SK-N-SH treated with all-trans-retinoic acid at 6 μM for 48 hours (cell line): ENCODE data around the gene DCST2.

Experiments used
- ATAC-seq: fragments of 200-7000 bp; cut with Tn5 transposase; 3 replicates; pipeline ENCODE4 v1.9.1; 2020; ENCODE audit warnings: mild to moderate bottlenecking, moderate library complexity
- ARNTL ChIP-seq: fragments of 450-650 bp; formaldehyde crosslinking; IDR thresholded peaks from 2 replicates; pipeline ENCODE4 v1.5.0; 2020; ENCODE audit warnings: low read depth, mild to moderate bottlenecking, moderate library complexity, borderline replicate concordance
- BACH2 ChIP-seq: fragments of 250-450 bp; sonication (Bioruptor Pico); IDR thresholded peaks from 2 replicates; pipeline ENCODE4 v1.9.0; 2021; ENCODE audit warnings: mild to moderate bottlenecking, borderline replicate concordance
- CSDC2 ChIP-seq: fragments of 250-450 bp; sonication (Bioruptor Pico); IDR thresholded peaks from 2 replicates; pipeline ENCODE4 v1.5.0; 2020; ENCODE audit warnings: mild to moderate bottlenecking, moderate library complexity
- ESRRG ChIP-seq: fragments of 250-450 bp; sonication (Bioruptor Pico); IDR thresholded peaks from 2 replicates; pipeline ENCODE4 v1.6.1; 2021; ENCODE audit warnings: mild to moderate bottlenecking
- OSR1 ChIP-seq: fragments of 250-450 bp; sonication (Bioruptor Pico); IDR thresholded peaks from 2 replicates; pipeline ENCODE4 v1.8.0; 2022; ENCODE audit warnings: moderate library complexity, mild to moderate bottlenecking, inconsistent platforms
- PPARA ChIP-seq: fragments of 250-450 bp; sonication (Bioruptor Pico); IDR thresholded peaks from 2 replicates; pipeline ENCODE4 v1.5.0; 2020; ENCODE audit warnings: mild to moderate bottlenecking, borderline replicate concordance
- RARB ChIP-seq: fragments of 250-450 bp; sonication (Bioruptor Pico); IDR thresholded peaks from 2 replicates; pipeline ENCODE4 v1.8.0; 2021; ENCODE audit warnings: mild to moderate bottlenecking, moderate library complexity
- TCF4 ChIP-seq: fragments of 250-450 bp; sonication (Bioruptor Pico); IDR thresholded peaks from 2 replicates; pipeline ENCODE4 v1.8.0; 2021; ENCODE audit warnings: mild to moderate bottlenecking, moderate library complexity, borderline replicate concordance
- TOX ChIP-seq: fragments of 250-450 bp; sonication (Bioruptor Pico); IDR thresholded peaks from 2 replicates; pipeline ENCODE4 v1.8.0; 2021; ENCODE audit warnings: mild to moderate bottlenecking, moderate library complexity, borderline replicate concordance
- ZC3H10 ChIP-seq: fragments of 250-450 bp; sonication (Bioruptor Pico); IDR thresholded peaks from 2 replicates; pipeline ENCODE4 v1.5.1; 2021; ENCODE audit warnings: mild to moderate bottlenecking, moderate library complexity
- ZNF565 ChIP-seq: fragments of 450-650 bp; formaldehyde crosslinking; conservative IDR thresholded peaks from 2 replicates; pipeline ENCODE4 v1.5.0; 2020; ENCODE audit warnings: low read depth, mild to moderate bottlenecking, moderate library complexity
- ZNF70 ChIP-seq: fragments of 450-650 bp; formaldehyde crosslinking; IDR thresholded peaks from 2 replicates; pipeline ENCODE4 v1.5.0; 2020; ENCODE audit warnings: mild to moderate bottlenecking, moderate library complexity
- ZNF8 ChIP-seq: fragments of 450-650 bp; formaldehyde crosslinking; IDR thresholded peaks from 2 replicates; pipeline ENCODE4 v1.5.0; 2020; ENCODE audit warnings: mild to moderate bottlenecking, moderate library complexity
- TF ChIP-seq, protein P1 (sequence below): fragments of 250-450 bp; sonication (Bioruptor Pico); IDR thresholded peaks from 2 replicates; pipeline ENCODE4 v1.8.0; 2021; ENCODE audit warnings: low read depth, mild to moderate bottlenecking, moderate library complexity, borderline replicate concordance
- TF ChIP-seq, protein P2 (sequence below): fragments of 250-450 bp; sonication (Bioruptor Pico); IDR thresholded peaks from 2 replicates; pipeline ENCODE4 v1.5.0; 2020; ENCODE audit warnings: mild to moderate bottlenecking, moderate library complexity
- TF ChIP-seq, protein P3 (sequence below): fragments of 250-450 bp; sonication (Bioruptor Pico); IDR thresholded peaks from 2 replicates; pipeline ENCODE4 v1.5.1; 2021; ENCODE audit warnings: mild to moderate bottlenecking, moderate library complexity
- TF ChIP-seq, protein P4 (sequence below): fragments of 250-450 bp; sonication (Bioruptor Pico); IDR thresholded peaks from 2 replicates; pipeline ENCODE4 v1.8.0; 2020; ENCODE audit warnings: mild to moderate bottlenecking, moderate library complexity, borderline replicate concordance
- TF ChIP-seq, protein P5 (sequence below): fragments of 250-450 bp; sonication (Bioruptor Pico); IDR thresholded peaks from 2 replicates; pipeline ENCODE4 v1.5.1; 2020; ENCODE audit warnings: low read depth, mild to moderate bottlenecking, moderate library complexity

Gene DCST2

DNA sequence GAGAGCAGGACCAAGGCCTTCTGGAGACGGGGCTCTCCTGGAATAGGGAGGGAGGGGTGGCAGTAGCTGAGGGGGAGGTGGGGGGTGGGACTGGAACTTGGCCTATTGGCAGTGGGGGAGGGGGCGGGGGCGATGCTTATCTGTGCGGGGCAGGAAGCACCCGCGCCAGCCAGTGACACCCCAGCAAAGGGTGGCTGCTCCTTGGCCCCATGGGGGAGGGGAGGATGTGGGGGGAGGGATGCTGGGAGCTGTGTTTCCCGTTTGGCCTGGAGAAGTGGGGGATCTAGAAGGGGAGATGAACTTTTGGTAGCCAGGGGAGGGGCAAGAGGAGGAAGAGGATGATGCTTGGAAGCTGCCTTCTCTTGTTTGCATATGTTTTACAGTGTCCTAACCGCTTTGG, 19.9 kb downstream of the DCST2 start:
- no peak for ATAC-seq
- TF ChIP-seq BACH2 (CRISPR knock-in tag) (no peak), ZNF70 (no peak), RARB (CRISPR knock-in tag) (no peak), PPARA (CRISPR knock-in tag) (no peak), TOX (CRISPR knock-in tag) (no peak), CSDC2 (CRISPR knock-in tag) (no peak), ZC3H10 (CRISPR knock-in tag) (no peak), ZNF8 (CRISPR knock-in tag) (no peak)
- TF ChIP-seq, protein P1, sequence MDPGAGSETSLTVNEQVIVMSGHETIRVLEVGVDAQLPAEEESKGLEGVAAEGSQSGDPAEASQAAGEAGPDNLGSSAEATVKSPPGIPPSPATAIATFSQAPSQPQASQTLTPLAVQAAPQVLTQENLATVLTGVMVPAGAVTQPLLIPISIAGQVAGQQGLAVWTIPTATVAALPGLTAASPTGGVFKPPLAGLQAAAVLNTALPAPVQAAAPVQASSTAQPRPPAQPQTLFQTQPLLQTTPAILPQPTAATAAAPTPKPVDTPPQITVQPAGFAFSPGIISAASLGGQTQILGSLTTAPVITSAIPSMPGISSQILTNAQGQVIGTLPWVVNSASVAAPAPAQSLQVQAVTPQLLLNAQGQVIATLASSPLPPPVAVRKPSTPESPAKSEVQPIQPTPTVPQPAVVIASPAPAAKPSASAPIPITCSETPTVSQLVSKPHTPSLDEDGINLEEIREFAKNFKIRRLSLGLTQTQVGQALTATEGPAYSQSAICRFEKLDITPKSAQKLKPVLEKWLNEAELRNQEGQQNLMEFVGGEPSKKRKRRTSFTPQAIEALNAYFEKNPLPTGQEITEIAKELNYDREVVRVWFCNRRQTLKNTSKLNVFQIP, result no peak
- TF ChIP-seq, protein P2, sequence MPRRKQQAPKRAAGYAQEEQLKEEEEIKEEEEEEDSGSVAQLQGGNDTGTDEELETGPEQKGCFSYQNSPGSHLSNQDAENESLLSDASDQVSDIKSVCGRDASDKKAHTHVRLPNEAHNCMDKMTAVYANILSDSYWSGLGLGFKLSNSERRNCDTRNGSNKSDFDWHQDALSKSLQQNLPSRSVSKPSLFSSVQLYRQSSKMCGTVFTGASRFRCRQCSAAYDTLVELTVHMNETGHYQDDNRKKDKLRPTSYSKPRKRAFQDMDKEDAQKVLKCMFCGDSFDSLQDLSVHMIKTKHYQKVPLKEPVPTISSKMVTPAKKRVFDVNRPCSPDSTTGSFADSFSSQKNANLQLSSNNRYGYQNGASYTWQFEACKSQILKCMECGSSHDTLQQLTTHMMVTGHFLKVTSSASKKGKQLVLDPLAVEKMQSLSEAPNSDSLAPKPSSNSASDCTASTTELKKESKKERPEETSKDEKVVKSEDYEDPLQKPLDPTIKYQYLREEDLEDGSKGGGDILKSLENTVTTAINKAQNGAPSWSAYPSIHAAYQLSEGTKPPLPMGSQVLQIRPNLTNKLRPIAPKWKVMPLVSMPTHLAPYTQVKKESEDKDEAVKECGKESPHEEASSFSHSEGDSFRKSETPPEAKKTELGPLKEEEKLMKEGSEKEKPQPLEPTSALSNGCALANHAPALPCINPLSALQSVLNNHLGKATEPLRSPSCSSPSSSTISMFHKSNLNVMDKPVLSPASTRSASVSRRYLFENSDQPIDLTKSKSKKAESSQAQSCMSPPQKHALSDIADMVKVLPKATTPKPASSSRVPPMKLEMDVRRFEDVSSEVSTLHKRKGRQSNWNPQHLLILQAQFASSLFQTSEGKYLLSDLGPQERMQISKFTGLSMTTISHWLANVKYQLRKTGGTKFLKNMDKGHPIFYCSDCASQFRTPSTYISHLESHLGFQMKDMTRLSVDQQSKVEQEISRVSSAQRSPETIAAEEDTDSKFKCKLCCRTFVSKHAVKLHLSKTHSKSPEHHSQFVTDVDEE (CRISPR knock-in tag), result no peak

DNA sequence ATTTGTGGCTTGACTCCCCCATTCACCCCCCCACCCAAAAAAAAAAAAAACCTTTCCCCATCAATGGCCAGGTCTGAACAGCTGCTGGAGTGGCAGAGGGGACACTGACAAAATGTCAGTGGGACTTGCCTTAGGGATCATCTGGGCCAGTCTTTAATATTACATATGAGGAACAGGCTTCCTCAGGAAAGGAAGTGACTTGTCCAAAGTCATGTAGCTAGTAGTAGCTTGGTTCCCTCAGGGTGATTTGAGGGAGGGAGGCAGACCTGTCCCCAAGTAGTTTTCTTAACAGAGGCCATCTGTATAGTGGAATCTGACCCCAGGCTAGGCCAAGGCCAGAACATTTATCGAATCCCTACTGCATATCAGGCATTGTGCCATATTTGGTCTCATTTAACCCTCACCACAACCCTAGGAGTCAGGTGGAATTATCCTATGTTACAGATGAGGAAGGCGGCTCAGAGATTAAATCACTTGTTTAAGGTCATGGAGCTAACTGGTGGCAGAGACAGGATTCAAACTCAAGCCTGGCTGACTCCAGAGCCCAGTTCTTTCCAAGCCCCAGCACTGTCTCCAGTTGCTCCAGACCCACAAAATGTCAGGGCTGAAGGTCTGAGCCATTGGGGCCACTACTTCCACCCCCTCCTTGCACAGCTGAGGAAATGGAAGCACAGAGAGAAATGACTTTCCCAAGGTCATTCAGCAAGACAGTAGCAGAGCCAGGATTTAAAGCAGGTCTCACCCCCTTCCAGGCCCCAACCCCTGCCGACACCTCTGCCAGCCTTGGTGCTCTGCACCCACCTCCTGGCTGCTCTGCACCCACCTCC, 20.6 kb downstream of the DCST2 start:
- TF ChIP-seq ARNTL (CRISPR knock-in tag) (no peak), TCF4 (CRISPR knock-in tag) (no peak), ZNF565 (no peak), BACH2 (CRISPR knock-in tag) (no peak), TOX (CRISPR knock-in tag) (no peak), ZNF8 (CRISPR knock-in tag) (no peak), OSR1 (CRISPR knock-in tag) (no peak), ZC3H10 (CRISPR knock-in tag) (no peak), RARB (CRISPR knock-in tag) (no peak)
- TF ChIP-seq, protein P3, sequence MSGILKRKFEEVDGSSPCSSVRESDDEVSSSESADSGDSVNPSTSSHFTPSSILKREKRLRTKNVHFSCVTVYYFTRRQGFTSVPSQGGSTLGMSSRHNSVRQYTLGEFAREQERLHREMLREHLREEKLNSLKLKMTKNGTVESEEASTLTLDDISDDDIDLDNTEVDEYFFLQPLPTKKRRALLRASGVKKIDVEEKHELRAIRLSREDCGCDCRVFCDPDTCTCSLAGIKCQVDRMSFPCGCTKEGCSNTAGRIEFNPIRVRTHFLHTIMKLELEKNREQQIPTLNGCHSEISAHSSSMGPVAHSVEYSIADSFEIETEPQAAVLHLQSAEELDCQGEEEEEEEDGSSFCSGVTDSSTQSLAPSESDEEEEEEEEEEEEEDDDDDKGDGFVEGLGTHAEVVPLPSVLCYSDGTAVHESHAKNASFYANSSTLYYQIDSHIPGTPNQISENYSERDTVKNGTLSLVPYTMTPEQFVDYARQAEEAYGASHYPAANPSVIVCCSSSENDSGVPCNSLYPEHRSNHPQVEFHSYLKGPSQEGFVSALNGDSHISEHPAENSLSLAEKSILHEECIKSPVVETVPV (CRISPR knock-in tag), result no peak
- TF ChIP-seq, protein P2 (CRISPR knock-in tag), result no peak
- ATAC-seq, result no peak

DNA sequence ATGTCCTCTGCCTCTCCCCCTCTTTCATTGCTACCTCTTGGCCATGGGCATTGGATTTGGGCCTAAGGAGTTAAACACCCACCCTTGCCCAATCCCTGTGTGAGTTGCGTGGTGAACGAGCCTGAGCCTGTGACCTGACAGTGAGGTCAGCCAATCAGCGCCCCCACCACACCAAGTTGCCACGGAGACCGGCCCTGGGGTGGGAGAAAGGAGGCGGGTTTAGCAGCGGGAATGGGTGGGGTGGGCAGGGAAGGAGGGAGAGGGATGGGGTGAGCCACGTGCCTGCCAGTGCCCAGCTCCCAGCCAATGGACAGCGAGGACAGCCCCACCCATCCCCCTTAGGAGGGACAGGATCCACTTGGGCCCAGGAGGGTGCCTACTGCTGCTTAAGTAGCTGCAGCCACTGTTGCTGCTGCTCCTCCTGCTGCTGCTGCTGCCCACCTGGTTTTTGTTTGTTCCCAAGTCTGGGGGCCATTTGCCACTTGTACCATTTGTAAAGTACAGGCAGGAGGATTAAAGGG, 21.5 kb downstream of the DCST2 start:
- TF ChIP-seq, protein P2 (CRISPR knock-in tag), result no peak
- TF ChIP-seq, protein P4, sequence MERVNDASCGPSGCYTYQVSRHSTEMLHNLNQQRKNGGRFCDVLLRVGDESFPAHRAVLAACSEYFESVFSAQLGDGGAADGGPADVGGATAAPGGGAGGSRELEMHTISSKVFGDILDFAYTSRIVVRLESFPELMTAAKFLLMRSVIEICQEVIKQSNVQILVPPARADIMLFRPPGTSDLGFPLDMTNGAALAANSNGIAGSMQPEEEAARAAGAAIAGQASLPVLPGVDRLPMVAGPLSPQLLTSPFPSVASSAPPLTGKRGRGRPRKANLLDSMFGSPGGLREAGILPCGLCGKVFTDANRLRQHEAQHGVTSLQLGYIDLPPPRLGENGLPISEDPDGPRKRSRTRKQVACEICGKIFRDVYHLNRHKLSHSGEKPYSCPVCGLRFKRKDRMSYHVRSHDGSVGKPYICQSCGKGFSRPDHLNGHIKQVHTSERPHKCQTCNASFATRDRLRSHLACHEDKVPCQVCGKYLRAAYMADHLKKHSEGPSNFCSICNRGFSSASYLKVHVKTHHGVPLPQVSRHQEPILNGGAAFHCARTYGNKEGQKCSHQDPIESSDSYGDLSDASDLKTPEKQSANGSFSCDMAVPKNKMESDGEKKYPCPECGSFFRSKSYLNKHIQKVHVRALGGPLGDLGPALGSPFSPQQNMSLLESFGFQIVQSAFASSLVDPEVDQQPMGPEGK (CRISPR knock-in tag), result no peak
- no peak for TF ChIP-seq ESRRG (CRISPR knock-in tag)
- TF ChIP-seq OSR1 (CRISPR knock-in tag), result no peak
- TF ChIP-seq, protein P5, sequence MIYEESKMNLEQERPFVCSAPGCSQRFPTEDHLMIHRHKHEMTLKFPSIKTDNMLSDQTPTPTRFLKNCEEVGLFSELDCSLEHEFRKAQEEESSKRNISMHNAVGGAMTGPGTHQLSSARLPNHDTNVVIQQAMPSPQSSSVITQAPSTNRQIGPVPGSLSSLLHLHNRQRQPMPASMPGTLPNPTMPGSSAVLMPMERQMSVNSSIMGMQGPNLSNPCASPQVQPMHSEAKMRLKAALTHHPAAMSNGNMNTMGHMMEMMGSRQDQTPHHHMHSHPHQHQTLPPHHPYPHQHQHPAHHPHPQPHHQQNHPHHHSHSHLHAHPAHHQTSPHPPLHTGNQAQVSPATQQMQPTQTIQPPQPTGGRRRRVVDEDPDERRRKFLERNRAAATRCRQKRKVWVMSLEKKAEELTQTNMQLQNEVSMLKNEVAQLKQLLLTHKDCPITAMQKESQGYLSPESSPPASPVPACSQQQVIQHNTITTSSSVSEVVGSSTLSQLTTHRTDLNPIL, result no peak
- no peak; the same call in 2 of the 3 replicates for ATAC-seq
